ENCODE measurements around the gene GPRC5A.

DNA sequence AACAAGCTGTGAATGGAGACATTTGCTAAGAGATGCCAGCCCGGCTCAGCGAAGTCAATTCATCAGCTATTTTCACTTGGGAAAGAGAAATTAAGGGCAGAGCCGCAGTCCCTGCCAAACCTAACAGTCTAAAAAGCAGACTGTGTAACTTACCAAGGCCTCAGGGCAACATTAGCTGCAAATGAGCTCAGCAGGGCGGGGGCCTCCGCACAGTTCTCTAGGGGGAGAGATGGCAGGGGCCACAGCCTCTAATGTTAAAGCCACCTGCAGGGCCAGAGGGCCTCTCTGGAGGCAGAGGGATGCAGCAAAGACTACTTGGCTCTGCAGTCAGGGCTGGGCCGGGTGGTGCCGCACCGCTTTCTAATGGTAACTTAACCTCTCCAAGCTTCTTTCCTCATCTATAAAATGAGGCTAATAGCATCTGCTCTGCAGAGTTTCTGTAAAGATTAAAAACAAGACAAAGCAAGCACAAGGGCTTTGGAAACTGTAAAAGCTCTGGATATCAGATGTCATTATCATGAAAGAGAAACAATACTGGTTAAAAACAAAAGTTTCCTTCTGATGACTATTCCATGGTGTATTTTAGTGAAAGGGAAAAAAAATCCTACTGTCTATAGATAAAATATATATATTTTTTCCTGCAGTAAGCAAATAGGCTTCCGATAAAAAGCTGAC lies 13.4 kb upstream of the GPRC5A start:
- TF ChIP-seq POLR2A (IDR thresholded peaks at IDR 0.05; ENCODE audit: low read depth) = no peak
- TF ChIP-seq CTCF (IDR thresholded peaks at IDR 0.05) = no peak
- TF ChIP-seq POLR2AphosphoS5 (IDR thresholded peaks at IDR 0.05) = no peak
- no peak for TF ChIP-seq EP300 (IDR thresholded peaks at IDR 0.05)

All from esophagus muscularis mucosa (tissue), 4 donors.